Heart right ventricle (tissue), 16 donors: Measurements from ENCODE around the gene GALNT5. TPM values are rescaled to one million over a fixed set of nuclear protein-coding genes. Genes with fewer than 3 reads are reported as not detected.

ENCODE experiments used
- ATAC-seq, 8 donors: fragments of 200-7000 bp; cut with Tn5 transposase; one replicate each; pipeline ENCODE4 v1.9.1; 2020; ENCODE audit warnings: mild to moderate bottlenecking in 8 of 8, moderate library complexity in 8 of 8, moderate number of reproducible peaks in 1 of 8
- DNase-seq, 2 donors: peaks; one replicate each; pipeline ENCODE4 v3.0.0-alpha.2; 2020
- H3K27ac ChIP-seq, 10 donors: fragments of 200-600 bp; sonication (generic) in 2 of 10; one replicate each; pipeline versions ENCODE4 v1.5.0 to v1.8.0; 2020 to 2022; ENCODE audit warnings: mild to moderate bottlenecking in 3 of 10
- H3K27me3 ChIP-seq, 7 donors: fragments of 200-600 bp; one replicate each; pipeline ENCODE4 v1.8.0; 2021 to 2022; ENCODE audit warnings: mild to moderate bottlenecking in 2 of 7
- H3K36me3 ChIP-seq, 9 donors: fragments of 200-600 bp; sonication (generic) in 1 of 9; one replicate each; pipeline versions ENCODE4 v1.5.0 to v1.8.0; 2020 to 2022; ENCODE audit warnings: mild to moderate bottlenecking in 2 of 9
- H3K4me1 ChIP-seq, 9 donors: fragments of 200-600 bp; sonication (generic) in 1 of 9; one replicate each; pipeline versions ENCODE4 v1.5.0 to v1.8.0; 2020 to 2022; ENCODE audit warnings: mild to moderate bottlenecking in 4 of 9
- H3K4me3 ChIP-seq, 10 donors: fragments of 200-600 bp; sonication (generic) in 2 of 10; one replicate each; pipeline versions ENCODE4 v1.5.0 to v1.8.0; 2020 to 2022; ENCODE audit warnings: mild to moderate bottlenecking in 7 of 10, moderate library complexity in 2 of 10
- H3K9me3 ChIP-seq, 11 donors: fragments of 200-600 bp in 10 of 11; sonication (generic) in 2 of 11; one replicate each; pipeline versions ENCODE4 v1.5.0 to v1.8.0; 2013 to 2022; ENCODE audit warnings: mild to moderate bottlenecking in 2 of 11, control low read depth in 1 of 11, moderate library complexity in 1 of 11
- CTCF ChIP-seq, 9 donors: fragments of 200-600 bp; sonication (generic) in 2 of 9; IDR thresholded peaks; one replicate each; pipeline versions ENCODE4 v1.5.0 to v1.8.0; 2021 to 2022; ENCODE audit warnings: antibody characterized with exemption in 9 of 9, mild to moderate bottlenecking in 5 of 9, moderate library complexity in 1 of 9
- WGBS, 2 donors: extraction: QIAGEN DNeasy Blood & Tissue Kit; methylation state at CpG; one replicate each; pipeline ENCODE4 v1.1.7; 2013; ENCODE audit warnings: inconsistent platforms in 1 of 2; 5-methylcytosine and 5-hydroxymethylcytosine counted together
- intact Hi-C, 10 donors: fragments of 100-400 bp; cut with DNase I; formaldehyde crosslinking; loops; one replicate each; pipeline versions ENCODE4 v1.11.1 to v1.14.2; 2022
- polyA plus RNA-seq, 2 donors: library from polyadenylated mRNA; stranded (reverse); fragments of 200-250 nt; gene quantifications; one replicate each; pipeline ENCODE4 v1.2.3, GENCODE V29; 2013
- total RNA-seq, 10 donors: library from RNA; stranded (reverse); fragmentation: NEBNext Ultra II Directional in 3 of 10; extraction: Animal tissue kit (Norgen Biotek cat#: 25700) in 3 of 10; gene quantifications; one replicate each; pipeline versions ENCODE4 v1.2.1 to v1.2.4, GENCODE V29; 2021 to 2023
- donor health status: Arrhythmogenic right ventricular cardiomyopathy.
- donor health status: ischemic (EF 13 %, LVEDD 7.1; RV severe dilation, severe dysfunction).
- donor health status: healthy with polysubstance abuse.
- donor health status: DM: no; HTN: yes; CAD: no.
- donor health status: DM: no; HTN: no; CAD: no.
- donor health status: ischemic (EF 25% LVEDD 6.9; RV normal size, moderate dysfunction).
- donor health status: ischemic (EF 25% LVEDD 5.7; RV mildly dilated, moderate dysfunction).
- donor health status: healthy.
- donor health status: DM: yes; HTN: yes; CAD: no.
- donor health status: Ischemic cardiomyopathy.
- donor health status: ischemic (EF 35%, LVEDD 5.7; RV mildly dilated, moderate dysfunction).
- donor health status: nonischemic (EF 11% LVEDD 7.7; RV severe dilation, severe dysfunction).
- donor health status: DM: yes; HTN: yes; CAD: no.
- donor health status: PGD.
- donor health status: ischemic (EF 29% LVEDD 5.4; RV normal size, mild dysfunction).
- donor health status: nonischemic (EF 23%, LVEDD 6.1; RV moderate dilation, normal function).

GALNT5 gene
- total and polyA plus RNA-seq, 12 donors, result 0.06 to 0.74 (median 0.23) TPM; not detected in 1

GRCh38 chr2:157326698-157327097 lies 69.2 kb downstream of the GALNT5 start:
- intact Hi-C loops, result loop anchor here in 7 of 10 donors (5.0 to 10.0 kb wide), 4 partner anchors 166 to 688 kb away; no protein-coding TSS in a partner anchor
- DNase-seq (no peak), ATAC-seq (peak in 3 of 8 donors; percentile 65 to 79 (median 79))
- H3K27me3 ChIP-seq, result no peaks in the 10 kb centered on the region
- WGBS, 2 donors, result 48 to 67% methylated on average over 3 of the region's 3 CpGs
- no peak overlapping the region for H3K27ac ChIP-seq
- no peaks in the 10 kb centered on the region for H3K36me3 ChIP-seq
- peaks cover 0 to 14% (median 7%) of the 10 kb centered on the region in 9 donors for H3K4me1 ChIP-seq
- no peaks in the 10 kb centered on the region for H3K9me3 ChIP-seq
- TF ChIP-seq CTCF (IDR thresholded peaks at IDR 0.05), result no peak
- H3K4me3 ChIP-seq, result no peak overlapping the region

GRCh38 chr2:157327200-157327599 lies 69.7 kb downstream of the GALNT5 start:
- no peaks in the 10 kb centered on the region for H3K27me3 ChIP-seq
- H3K4me3 ChIP-seq, result no peak overlapping the region
- H3K36me3 ChIP-seq, result no peaks in the 10 kb centered on the region
- no peaks in the 10 kb centered on the region for H3K9me3 ChIP-seq
- DNase-seq (no peak), ATAC-seq (peak in 2 of 8 donors; percentile 18 to 27)
- no peak overlapping the region for H3K27ac ChIP-seq
- 71 to 78% methylated on average over 3 of the region's 3 CpGs for WGBS, 2 donors
- TF ChIP-seq CTCF (IDR thresholded peaks at IDR 0.05), result no peak
- intact Hi-C loops, result loop anchor here in 7 of 10 donors (5.0 to 10.0 kb wide), 4 partner anchors 165 to 688 kb away; no protein-coding TSS in a partner anchor
- H3K4me1 ChIP-seq, result peaks cover 0 to 12% (median 7%) of the 10 kb centered on the region in 9 donors

GRCh38 chr2:157327621-157328500 lies 70.4 kb downstream of the GALNT5 start:
- Histone ChIP-seq H3K36me3 (no peaks in the 10 kb centered on the region), H3K9me3 (no peaks in the 10 kb centered on the region), H3K27ac (no peak overlapping the region), H3K4me1 (peaks cover 0 to 12% (median 7%) of the 10 kb centered on the region in 9 donors), H3K27me3 (no peaks in the 10 kb centered on the region), H3K4me3 (no peak overlapping the region)
- intact Hi-C loops, result loop anchor here in 7 of 10 donors (5.0 to 10.0 kb wide), 4 partner anchors 164 to 687 kb away; no protein-coding TSS in a partner anchor
- ATAC-seq (peak; percentile 61 to 96 (median 91)), DNase-seq (peak; percentile 79)
- TF ChIP-seq CTCF (IDR thresholded peaks at IDR 0.05), result peak; percentile 70 to 97 (median 88)
- 44 to 45% methylated on average over 11 of the region's 11 CpGs for WGBS, 2 donors

GRCh38 chr2:157329524-157329923 lies 72.0 kb downstream of the GALNT5 start:
- H3K4me1 ChIP-seq, result peaks cover 0 to 12% (median 7%) of the 10 kb centered on the region in 9 donors
- no peak overlapping the region for H3K27ac ChIP-seq
- 78 to 90% methylated on average over 9 of the region's 9 CpGs for WGBS, 2 donors
- no peak for TF ChIP-seq CTCF (IDR thresholded peaks at IDR 0.05)
- intact Hi-C loops, result loop anchor here in 7 of 10 donors (5.0 to 10.0 kb wide), 4 partner anchors 163 to 685 kb away; no protein-coding TSS in a partner anchor
- no peak overlapping the region for H3K4me3 ChIP-seq
- H3K27me3 ChIP-seq, result no peaks in the 10 kb centered on the region
- DNase-seq (no peak), ATAC-seq (no peak)
- no peaks in the 10 kb centered on the region for H3K36me3 ChIP-seq
- H3K9me3 ChIP-seq, result no peaks in the 10 kb centered on the region
